Liver (tissue), 9 donors: ENCODE data around the gene IL7R. TPM values are rescaled to one million over a fixed set of nuclear protein-coding genes. Genes with fewer than 3 reads are reported as not detected.

ENCODE experiments used
- DNase-seq: peaks from one replicate; pipeline ENCODE4 v3.0.0-alpha.2; 2017; ENCODE audit warnings: low spot score
- H3K27ac ChIP-seq, 2 donors: one replicate each; pipeline ENCODE4 v1.7.0; 2013; ENCODE audit warnings: inconsistent platforms in 2 of 2, low read length in 2 of 2, control low read depth in 1 of 2, low read depth in 1 of 2, mild to moderate bottlenecking in 1 of 2
- H3K27me3 ChIP-seq, 4 donors: one replicate each; pipeline versions ENCODE4 v1.6.1 to v1.7.0; 2013; ENCODE audit warnings: low read length in 3 of 4, inconsistent platforms in 1 of 4, mild to moderate bottlenecking in 1 of 4, moderate library complexity in 1 of 4; ENCODE audit not compliant: control insufficient read depth in 4 of 4, insufficient read depth in 4 of 4
- H3K36me3 ChIP-seq, 4 donors: one replicate each; pipeline versions ENCODE4 v1.6.1 to v1.7.0; 2013; ENCODE audit warnings: low read length in 3 of 4, mild to moderate bottlenecking in 3 of 4, low read depth in 1 of 4, moderate library complexity in 1 of 4; ENCODE audit not compliant: control insufficient read depth in 4 of 4, insufficient read depth in 3 of 4
- H3K4me1 ChIP-seq, 4 donors: one replicate each; pipeline versions ENCODE4 v1.6.1 to v1.7.0; 2013; ENCODE audit warnings: low read length in 3 of 4, mild to moderate bottlenecking in 3 of 4, moderate library complexity in 1 of 4; ENCODE audit not compliant: control insufficient read depth in 4 of 4, insufficient read depth in 4 of 4
- H3K4me3 ChIP-seq, 3 donors: one replicate each; pipeline versions ENCODE4 v1.6.1 to v1.7.0; 2013; ENCODE audit warnings: low read length in 3 of 3, control low read depth in 1 of 3, low read depth in 1 of 3, mild to moderate bottlenecking in 1 of 3
- H3K9ac ChIP-seq, 2 donors: one replicate each; pipeline ENCODE4 v1.7.0; 2013; ENCODE audit warnings: low read length in 2 of 2, mild to moderate bottlenecking in 2 of 2, moderate library complexity in 2 of 2, control low read depth in 1 of 2, low read depth in 1 of 2
- H3K9me3 ChIP-seq, 4 donors: one replicate each; pipeline versions ENCODE4 v1.6.1 to v1.7.0; 2013; ENCODE audit warnings: low read length in 3 of 4; ENCODE audit not compliant: control insufficient read depth in 4 of 4
- CTCF ChIP-seq: fragments of 150-350 bp; IDR thresholded peaks from 2 replicates; pipeline ENCODE4 v1.5.1; 2017; ENCODE audit warnings: improper control_type of control experiment, low read depth, low read length; ENCODE audit not compliant: missing input control
- EGR1 ChIP-seq, 2 donors: IDR thresholded peaks; 2 replicates each; pipeline ENCODE4 v1.6.1; 2016 to 2018; ENCODE audit warnings: antibody characterized with exemption in 2 of 2, low read depth in 2 of 2
- FOXA1 ChIP-seq: IDR thresholded peaks from 2 replicates; pipeline ENCODE4 v1.6.1; 2016; ENCODE audit warnings: antibody characterized with exemption
- GABPA ChIP-seq, 2 donors: IDR thresholded peaks in 1 of 2; conservative IDR thresholded peaks in 1 of 2; 2 replicates each; pipeline ENCODE4 v1.6.1; 2016; ENCODE audit warnings: antibody characterized with exemption in 2 of 2, mild to moderate bottlenecking in 1 of 2, moderate library complexity in 1 of 2
- HNF4A ChIP-seq, 2 donors: conservative IDR thresholded peaks; 2 replicates each; pipeline ENCODE4 v1.6.1; 2016; ENCODE audit warnings: antibody characterized with exemption in 2 of 2, mild to moderate bottlenecking in 2 of 2
- HNF4G ChIP-seq: IDR thresholded peaks from 2 replicates; pipeline ENCODE4 v1.6.1; 2016; ENCODE audit warnings: antibody characterized with exemption
- JUND ChIP-seq, 2 donors: IDR thresholded peaks; 2 replicates each; pipeline ENCODE4 v1.6.1; 2016; ENCODE audit warnings: antibody characterized with exemption in 2 of 2
- MAX ChIP-seq: IDR thresholded peaks from 2 replicates; pipeline ENCODE4 v1.6.1; 2016; ENCODE audit warnings: antibody characterized with exemption
- NR2F2 ChIP-seq: IDR thresholded peaks from 2 replicates; pipeline ENCODE4 v1.6.1; 2016; ENCODE audit warnings: antibody characterized with exemption
- REST ChIP-seq: IDR thresholded peaks from 2 replicates; pipeline ENCODE4 v1.6.1; 2016; ENCODE audit warnings: antibody characterized with exemption, mild to moderate bottlenecking
- RXRA ChIP-seq, 2 donors: IDR thresholded peaks; 2 replicates each; pipeline ENCODE4 v1.6.1; 2017 to 2018; ENCODE audit warnings: antibody characterized with exemption in 2 of 2, mild to moderate bottlenecking in 1 of 2
- SP1 ChIP-seq: IDR thresholded peaks from 2 replicates; pipeline ENCODE4 v1.6.1; 2018; ENCODE audit warnings: antibody characterized with exemption, mild to moderate bottlenecking
- TAF1 ChIP-seq: conservative IDR thresholded peaks from 2 replicates; pipeline ENCODE4 v1.6.1; 2016; ENCODE audit warnings: antibody characterized with exemption, mild to moderate bottlenecking
- YY1 ChIP-seq: IDR thresholded peaks from 2 replicates; pipeline ENCODE4 v1.6.1; 2016; ENCODE audit warnings: antibody characterized with exemption, mild to moderate bottlenecking
- ZBTB33 ChIP-seq: IDR thresholded peaks from 2 replicates; pipeline ENCODE4 v1.6.1; 2016; ENCODE audit warnings: antibody characterized with exemption
- WGBS: extraction: QIAGEN DNeasy Blood & Tissue Kit; methylation state at CpG from one replicate; pipeline ENCODE4 v1.1.7; 2013; 5-methylcytosine and 5-hydroxymethylcytosine counted together
- polyA plus RNA-seq, 2 donors: library from polyadenylated mRNA; stranded (reverse) in 1 of 2; unstranded in 1 of 2; fragments of 200-250 nt in 1 of 2; fragments of >200 nt in 1 of 2; fragmentation: Nextera tagmentation in 1 of 2; extraction: Ambion mirVana in 1 of 2; gene quantifications; one replicate each; pipeline versions ENCODE4 v1.2.1 to v1.2.3, GENCODE V29; 2013 to 2015
- total RNA-seq, 2 donors: library from RNA; depleted of rRNA; stranded (reverse); fragments of >200 nt; gene quantifications; one replicate each; pipeline ENCODE4 v1.2.3, GENCODE V29; 2014
- donor health status: healthy.
- donor health status: healthy.
- donor health status: healthy.
- donor health status: healthy.
- donor health status: healthy.

The IL7R gene
- total and polyA plus RNA-seq, 4 donors, result 1.0 to 5.4 (median 2.4) TPM

GRCh38 chr5:35819026-35819425 is 37.7 kb upstream of the IL7R start:
- Histone ChIP-seq H3K27ac (no peak overlapping the region), H3K27me3 (peaks cover 0 to 4% (median 0%) of the 10 kb centered on the region in 4 donors), H3K4me3 (no peak overlapping the region), H3K9ac (no peak overlapping the region), H3K9me3 (no peaks in the 10 kb centered on the region), H3K36me3 (no peaks in the 10 kb centered on the region), H3K4me1 (no peaks in the 10 kb centered on the region)
- no peak for TF ChIP-seq SP1
- no peak for TF ChIP-seq NR2F2
- no peak for TF ChIP-seq FOXA1
- no peak for TF ChIP-seq HNF4G
- TF ChIP-seq TAF1, result no peak
- TF ChIP-seq GABPA (IDR thresholded peaks at IDR 0.05 in 1 of 2, conservative IDR thresholded peaks at IDR 0.05 in 1 of 2), result no peak
- TF ChIP-seq REST, result no peak
- TF ChIP-seq CTCF, result no peak
- no peak for TF ChIP-seq YY1
- TF ChIP-seq ZBTB33, result no peak
- TF ChIP-seq EGR1 (IDR thresholded peaks at IDR 0.05; ENCODE audit: low read depth in 2 of 2), result no peak
- TF ChIP-seq MAX, result no peak
- 64% methylated on average over 2 of the region's 2 CpGs for WGBS
- DNase-seq, result no peak

GRCh38 chr5:35819668-35820067 is 37.0 kb upstream of the IL7R start:
- Histone ChIP-seq H3K27me3 (peaks cover 0 to 4% (median 0%) of the 10 kb centered on the region in 4 donors), H3K9ac (no peak overlapping the region), H3K4me3 (no peak overlapping the region), H3K4me1 (no peaks in the 10 kb centered on the region), H3K36me3 (no peaks in the 10 kb centered on the region), H3K27ac (no peak overlapping the region), H3K9me3 (no peaks in the 10 kb centered on the region)
- WGBS, result 91% methylated on average over 1 of the region's 1 CpG
- no peak for DNase-seq
- no peak for TF ChIP-seq JUND (IDR thresholded peaks at IDR 0.05)
- no peak for TF ChIP-seq RXRA (IDR thresholded peaks at IDR 0.05)
- TF ChIP-seq YY1, result no peak
- TF ChIP-seq REST, result no peak
- TF ChIP-seq NR2F2, result no peak
- TF ChIP-seq HNF4A (conservative IDR thresholded peaks at IDR 0.05), result no peak
- no peak for TF ChIP-seq SP1
- no peak for TF ChIP-seq EGR1 (IDR thresholded peaks at IDR 0.05; ENCODE audit: low read depth in 2 of 2)
